IPS-15b (cell line): Measurements from ENCODE around the gene GPC5.

Experiments used
- H3K27me3 ChIP-seq: one replicate; pipeline ENCODE4 v1.6.1; 2013; ENCODE audit warnings: low read length; ENCODE audit not compliant: control insufficient read depth, insufficient read depth
- H3K36me3 ChIP-seq: one replicate; pipeline ENCODE4 v1.6.1; 2013; ENCODE audit warnings: low read length; ENCODE audit not compliant: control insufficient read depth, insufficient read depth
- H3K4me1 ChIP-seq: one replicate; pipeline ENCODE4 v1.6.1; 2013; ENCODE audit warnings: mild to moderate bottlenecking, low read length; ENCODE audit not compliant: control insufficient read depth, insufficient read depth
- H3K4me3 ChIP-seq: one replicate; pipeline ENCODE4 v1.5.1; 2013; ENCODE audit warnings: low read depth, low read length
- H3K9ac ChIP-seq: one replicate; pipeline ENCODE4 v1.6.1; 2013; ENCODE audit warnings: low read depth, mild to moderate bottlenecking, low read length
- H3K9me3 ChIP-seq: one replicate; pipeline ENCODE4 v1.6.1; 2013; ENCODE audit warnings: mild to moderate bottlenecking, low read length; ENCODE audit not compliant: control insufficient read depth, insufficient read depth

GPC5 gene

GRCh38 chr13:91986761-91987483 lies 588.5 kb downstream of the GPC5 start:
- Histone ChIP-seq H3K9me3 (no peaks in the 10 kb centered on the region), H3K36me3 (no peaks in the 10 kb centered on the region), H3K27me3 (no peaks in the 10 kb centered on the region)

GRCh38 chr13:91988331-91988730 lies 589.9 kb downstream of the GPC5 start:
- H3K36me3 ChIP-seq = no peaks in the 10 kb centered on the region
- H3K9ac ChIP-seq = no peak overlapping the region
- H3K9me3 ChIP-seq = no peaks in the 10 kb centered on the region
- no peaks in the 10 kb centered on the region for H3K4me1 ChIP-seq
- H3K4me3 ChIP-seq = no peak overlapping the region
- H3K27me3 ChIP-seq = no peaks in the 10 kb centered on the region

More at GRCh38 chr13:91986761-91987483, 588.5 kb downstream of the GPC5 start:
- Histone ChIP-seq H3K4me1 (no peaks in the 10 kb centered on the region), H3K4me3 (no peak overlapping the region), H3K9ac (no peak overlapping the region)

GRCh38 chr13:92012787-92013186 lies 614.4 kb downstream of the GPC5 start:
- Histone ChIP-seq H3K9ac (no peak overlapping the region), H3K4me3 (no peak overlapping the region), H3K9me3 (no peaks in the 10 kb centered on the region), H3K4me1 (no peaks in the 10 kb centered on the region), H3K27me3 (no peaks in the 10 kb centered on the region), H3K36me3 (no peaks in the 10 kb centered on the region)

- no peaks in the 10 kb centered on the region for H3K9me3 ChIP-seq
- H3K27me3 ChIP-seq = no peaks in the 10 kb centered on the region
- H3K36me3 ChIP-seq = no peaks in the 10 kb centered on the region
- H3K4me1 ChIP-seq = no peaks in the 10 kb centered on the region
- no peak overlapping the region for H3K4me3 ChIP-seq
- no peak overlapping the region for H3K9ac ChIP-seq
Measured at GRCh38 chr13:92017737-92018136, 619.3 kb downstream of the GPC5 start.

GRCh38 chr13:92028695-92029094 lies 630.3 kb downstream of the GPC5 start:
- H3K4me1 ChIP-seq = no peaks in the 10 kb centered on the region
- H3K27me3 ChIP-seq = no peaks in the 10 kb centered on the region
- no peaks in the 10 kb centered on the region for H3K9me3 ChIP-seq
- H3K36me3 ChIP-seq = no peaks in the 10 kb centered on the region
- no peak overlapping the region for H3K9ac ChIP-seq
- no peak overlapping the region for H3K4me3 ChIP-seq

- Histone ChIP-seq H3K4me3 (no peak overlapping the region), H3K4me1 (no peaks in the 10 kb centered on the region), H3K9ac (no peak overlapping the region), H3K27me3 (no peaks in the 10 kb centered on the region), H3K9me3 (no peaks in the 10 kb centered on the region), H3K36me3 (no peaks in the 10 kb centered on the region)
Measured at GRCh38 chr13:92029641-92030040, 631.2 kb downstream of the GPC5 start.

GRCh38 chr13:92038905-92039304 lies 640.5 kb downstream of the GPC5 start:
- Histone ChIP-seq H3K36me3 (no peaks in the 10 kb centered on the region), H3K4me1 (no peaks in the 10 kb centered on the region), H3K9ac (no peak overlapping the region), H3K27me3 (no peaks in the 10 kb centered on the region), H3K9me3 (no peaks in the 10 kb centered on the region), H3K4me3 (no peak overlapping the region)

- no peaks in the 10 kb centered on the region for H3K36me3 ChIP-seq
Measured at GRCh38 chr13:92042522-92042921, 644.1 kb downstream of the GPC5 start.

GRCh38 chr13:92044351-92044750 lies 645.9 kb downstream of the GPC5 start:
- Histone ChIP-seq H3K36me3 (no peaks in the 10 kb centered on the region), H3K27me3 (no peaks in the 10 kb centered on the region), H3K9me3 (no peaks in the 10 kb centered on the region), H3K9ac (no peak overlapping the region), H3K4me1 (no peaks in the 10 kb centered on the region), H3K4me3 (no peak overlapping the region)

More at GRCh38 chr13:92042522-92042921, 644.1 kb downstream of the GPC5 start:
- Histone ChIP-seq H3K9ac (no peak overlapping the region), H3K4me1 (no peaks in the 10 kb centered on the region), H3K4me3 (no peak overlapping the region), H3K9me3 (no peaks in the 10 kb centered on the region), H3K27me3 (no peaks in the 10 kb centered on the region)

GRCh38 chr13:92054389-92054788 lies 656.0 kb downstream of the GPC5 start:
- no peaks in the 10 kb centered on the region for H3K9me3 ChIP-seq

GRCh38 chr13:92074658-92075057 lies 676.2 kb downstream of the GPC5 start:
- Histone ChIP-seq H3K9ac (no peak overlapping the region), H3K4me1 (no peaks in the 10 kb centered on the region), H3K27me3 (no peaks in the 10 kb centered on the region), H3K9me3 (no peaks in the 10 kb centered on the region), H3K4me3 (no peak overlapping the region), H3K36me3 (no peaks in the 10 kb centered on the region)

More at GRCh38 chr13:92054389-92054788, 656.0 kb downstream of the GPC5 start:
- Histone ChIP-seq H3K4me3 (no peak overlapping the region), H3K4me1 (no peaks in the 10 kb centered on the region), H3K9ac (no peak overlapping the region), H3K36me3 (no peaks in the 10 kb centered on the region), H3K27me3 (no peaks in the 10 kb centered on the region)

- no peaks in the 10 kb centered on the region for H3K9me3 ChIP-seq
- no peaks in the 10 kb centered on the region for H3K36me3 ChIP-seq
- no peak overlapping the region for H3K4me3 ChIP-seq
- no peaks in the 10 kb centered on the region for H3K4me1 ChIP-seq
- H3K27me3 ChIP-seq = no peaks in the 10 kb centered on the region
- H3K9ac ChIP-seq = no peak overlapping the region
Measured at GRCh38 chr13:92097337-92097903, 699.0 kb downstream of the GPC5 start.
